Caco-2 (cell line): Measurements from ENCODE around the gene BRICD5. TPM values are rescaled to one million over a fixed set of nuclear protein-coding genes. Genes with fewer than 3 reads are reported as not detected.
A peak's percentile ranks its signal among the peaks of the same experiment; 100 is the strongest.

ENCODE experiments used
- BruUV-seq: library from RNA; stranded (reverse); fragments of 400-500 nt; replicated peaks from 2 replicates; lab custom pipeline; 2021; lab: Mats Ljungman, UMichigan
- CTCF ChIA-PET: fragments of 300-600 bp; sonication (Branson Sonifier 250); formaldehyde crosslinking; loops from one replicate; lab custom pipeline; 2022; ENCODE audit warnings: antibody characterized with exemption; lab: Charles Lee
- POLR2A ChIA-PET: fragments of 300-600 bp; sonication (Branson Sonifier 250); formaldehyde crosslinking; loops from one replicate; lab custom pipeline; 2022; ENCODE audit warnings: antibody characterized with exemption; lab: Charles Lee
- DNase-seq, 2 experiments: peaks; one replicate each; pipeline versions ENCODE4 v3.0.0 to v3.0.0-alpha.2; 2020 to 2022
- H3K27me3 ChIP-seq: replicated peaks from 2 replicates; pipeline ENCODE4 v1.6.0; 2011; ENCODE audit warnings: low read length; ENCODE audit not compliant: control insufficient read depth, insufficient read depth
- H3K36me3 ChIP-seq: 2 replicates; pipeline ENCODE4 v1.5.1; 2011; ENCODE audit warnings: low read length; ENCODE audit not compliant: control insufficient read depth, insufficient read depth
- H3K4me1 ChIP-seq: fragments of 250-450 bp; sonication (Bioruptor Pico); 2 replicates; pipeline ENCODE4 v1.5.1; 2020; ENCODE audit warnings: mild to moderate bottlenecking
- H3K4me3 ChIP-seq: 2 replicates; pipeline ENCODE4 v1.5.1; 2011; ENCODE audit warnings: low read depth, mild to moderate bottlenecking, control low read depth, low read length
- H3K9me3 ChIP-seq: fragments of 250-450 bp; sonication (Bioruptor Pico); 2 replicates; pipeline ENCODE4 v1.5.1; 2020; ENCODE audit warnings: mild to moderate bottlenecking, moderate library complexity
- H3K27ac Mint-ChIP-seq: one replicate; pipeline ENCODE4 v1.8.0; 2022; ENCODE audit warnings: mixed read lengths; ENCODE audit not compliant: unreplicated experiment
- H3K27me3 Mint-ChIP-seq: one replicate; pipeline ENCODE4 v1.8.0; 2022; ENCODE audit warnings: mixed read lengths; ENCODE audit not compliant: insufficient read depth, unreplicated experiment
- H3K36me3 Mint-ChIP-seq: one replicate; pipeline ENCODE4 v1.8.0; 2022; ENCODE audit warnings: mild to moderate bottlenecking, mixed read lengths; ENCODE audit not compliant: insufficient read depth, unreplicated experiment
- H3K4me1 Mint-ChIP-seq: one replicate; pipeline ENCODE4 v1.8.0; 2022; ENCODE audit warnings: low read depth, mixed read lengths; ENCODE audit not compliant: unreplicated experiment
- H3K4me3 Mint-ChIP-seq: one replicate; pipeline ENCODE4 v1.8.0; 2022; ENCODE audit warnings: mild to moderate bottlenecking, moderate library complexity, mixed read lengths; ENCODE audit not compliant: unreplicated experiment
- H3K9me3 Mint-ChIP-seq: one replicate; pipeline ENCODE4 v1.8.0; 2022; ENCODE audit warnings: mixed read lengths; ENCODE audit not compliant: unreplicated experiment
- intact Hi-C: fragments of 100-400 bp; cut with micrococcal nuclease; formaldehyde crosslinking; loops from one replicate; pipeline ENCODE4 v1.10.0; 2022; ENCODE audit not compliant: unreplicated experiment
- total RNA-seq: library from RNA; stranded (reverse); gene quantifications from 2 replicates; pipeline ENCODE4 v1.2.3, GENCODE V29; 2022
- TF ChIP-seq, protein P1 (sequence below), 2 experiments: fragments of 200-600 bp in 1 of 2; IDR thresholded peaks; 1 replicate in 1 of 2; 2 replicates in 1 of 2; pipeline versions ENCODE4 v1.5.1 to v1.8.0; 2011 to 2022; ENCODE audit warnings: antibody characterized with exemption in 1 of 2, control low read depth in 1 of 2, inconsistent platforms in 1 of 2, low read depth in 1 of 2, low read length in 1 of 2, mild to moderate bottlenecking in 1 of 2, moderate library complexity in 1 of 2; ENCODE audit not compliant: insufficient read depth in 1 of 2, severe bottlenecking in 1 of 2, unreplicated experiment in 1 of 2

Gene BRICD5
- total RNA-seq, 1 experiment from 2014 or later: 10.0 TPM

DNA sequence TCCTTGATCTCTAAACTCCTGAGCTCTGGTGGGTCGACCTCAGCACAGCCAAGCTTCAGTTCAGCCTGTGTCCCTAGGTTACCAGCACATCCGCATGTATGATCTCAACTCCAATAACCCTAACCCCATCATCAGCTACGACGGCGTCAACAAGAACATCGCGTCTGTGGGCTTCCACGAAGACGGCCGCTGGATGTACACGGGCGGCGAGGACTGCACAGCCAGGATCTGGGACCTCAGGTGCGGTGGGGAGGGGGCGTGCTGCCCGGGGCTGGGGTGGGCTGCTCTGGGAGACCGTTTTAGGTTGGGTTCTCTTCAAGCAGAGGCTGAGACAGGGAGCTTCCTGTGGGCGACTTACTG is 4.3 kb downstream of the BRICD5 start:
- H3K4me1 Mint-ChIP-seq: peaks cover 14% of the 10 kb centered on the region
- peaks cover 8% of the 10 kb centered on the region; the same call in 1 of the 2 replicates for H3K4me1 ChIP-seq
- TSS peak; percentile 47 for BruUV-seq
- no peaks in the 10 kb centered on the region for H3K9me3 ChIP-seq
- H3K27ac Mint-ChIP-seq: peak overlapping the region; percentile 1
- no peaks in the 10 kb centered on the region for H3K9me3 Mint-ChIP-seq
- no peaks in the 10 kb centered on the region for H3K27me3 ChIP-seq
- H3K36me3 Mint-ChIP-seq: peaks cover 63% of the 10 kb centered on the region
- H3K4me3 ChIP-seq: peak overlapping the region; percentile 90
- H3K36me3 ChIP-seq: peaks cover 3% of the 10 kb centered on the region
- peak overlapping the region; percentile 72 for H3K4me3 Mint-ChIP-seq
- CTCF ChIA-PET: no interaction called here
- no peaks in the 10 kb centered on the region for H3K27me3 Mint-ChIP-seq
- DNase-seq: no peak
- POLR2A ChIA-PET: interaction anchor here (0.6 to 1.3 kb wide), 2 partner anchors 9 to 51 kb away, joined by 3 to 5 read pairs; partner anchors contain the start of genes PGP and TRAF7
- intact Hi-C loops: no loop called here
- TF ChIP-seq, protein P1, sequence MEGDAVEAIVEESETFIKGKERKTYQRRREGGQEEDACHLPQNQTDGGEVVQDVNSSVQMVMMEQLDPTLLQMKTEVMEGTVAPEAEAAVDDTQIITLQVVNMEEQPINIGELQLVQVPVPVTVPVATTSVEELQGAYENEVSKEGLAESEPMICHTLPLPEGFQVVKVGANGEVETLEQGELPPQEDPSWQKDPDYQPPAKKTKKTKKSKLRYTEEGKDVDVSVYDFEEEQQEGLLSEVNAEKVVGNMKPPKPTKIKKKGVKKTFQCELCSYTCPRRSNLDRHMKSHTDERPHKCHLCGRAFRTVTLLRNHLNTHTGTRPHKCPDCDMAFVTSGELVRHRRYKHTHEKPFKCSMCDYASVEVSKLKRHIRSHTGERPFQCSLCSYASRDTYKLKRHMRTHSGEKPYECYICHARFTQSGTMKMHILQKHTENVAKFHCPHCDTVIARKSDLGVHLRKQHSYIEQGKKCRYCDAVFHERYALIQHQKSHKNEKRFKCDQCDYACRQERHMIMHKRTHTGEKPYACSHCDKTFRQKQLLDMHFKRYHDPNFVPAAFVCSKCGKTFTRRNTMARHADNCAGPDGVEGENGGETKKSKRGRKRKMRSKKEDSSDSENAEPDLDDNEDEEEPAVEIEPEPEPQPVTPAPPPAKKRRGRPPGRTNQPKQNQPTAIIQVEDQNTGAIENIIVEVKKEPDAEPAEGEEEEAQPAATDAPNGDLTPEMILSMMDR (IDR thresholded peaks at IDR 0.05; ENCODE audit: insufficient read depth in 1 of 2, low read depth in 1 of 2, low read length in 1 of 2, severe bottlenecking in 1 of 2, unreplicated experiment in 1 of 2): no peak

DNA sequence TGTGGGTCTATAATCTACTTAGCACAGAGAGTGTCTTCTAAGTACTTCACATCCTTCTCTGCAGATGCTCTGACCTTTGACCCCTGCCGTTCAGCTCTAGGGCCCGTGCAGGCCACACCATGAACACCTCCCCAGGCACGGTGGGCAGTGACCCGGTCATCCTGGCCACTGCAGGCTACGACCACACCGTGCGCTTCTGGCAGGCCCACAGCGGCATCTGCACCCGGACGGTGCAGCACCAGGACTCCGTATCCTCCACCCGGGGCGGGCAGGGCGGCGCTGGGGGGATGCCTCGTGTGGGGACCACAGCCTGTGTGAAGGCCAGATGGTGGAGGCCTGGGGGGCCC is 4.7 kb downstream of the BRICD5 start:
- CTCF ChIA-PET: no interaction called here
- peaks cover 14% of the 10 kb centered on the region for H3K4me1 Mint-ChIP-seq
- peaks cover 58% of the 10 kb centered on the region for H3K36me3 Mint-ChIP-seq
- peaks cover 3% of the 10 kb centered on the region for H3K36me3 ChIP-seq
- H3K27me3 Mint-ChIP-seq: no peaks in the 10 kb centered on the region
- POLR2A ChIA-PET: interaction anchor here (0.5 to 1.3 kb wide), 3 partner anchors 9 to 67 kb away, joined by 3 to 5 read pairs (median 4); partner anchors contain the start of genes PGP and TRAF7
- TF ChIP-seq, protein P1 (IDR thresholded peaks at IDR 0.05; ENCODE audit: insufficient read depth in 1 of 2, low read depth in 1 of 2, low read length in 1 of 2, severe bottlenecking in 1 of 2, unreplicated experiment in 1 of 2): no peak
- H3K27me3 ChIP-seq: no peaks in the 10 kb centered on the region
- peak overlapping the region; percentile 1 for H3K27ac Mint-ChIP-seq
- no peak for DNase-seq
- H3K4me3 ChIP-seq: peak overlapping the region; percentile 90
- H3K4me3 Mint-ChIP-seq: peak overlapping the region; percentile 72
- no peaks in the 10 kb centered on the region for H3K9me3 ChIP-seq
- no TSS peak for BruUV-seq
- intact Hi-C loops: no loop called here
- H3K9me3 Mint-ChIP-seq: no peaks in the 10 kb centered on the region
- H3K4me1 ChIP-seq: peaks cover 5% of the 10 kb centered on the region; the same call in 1 of the 2 replicates

DNA sequence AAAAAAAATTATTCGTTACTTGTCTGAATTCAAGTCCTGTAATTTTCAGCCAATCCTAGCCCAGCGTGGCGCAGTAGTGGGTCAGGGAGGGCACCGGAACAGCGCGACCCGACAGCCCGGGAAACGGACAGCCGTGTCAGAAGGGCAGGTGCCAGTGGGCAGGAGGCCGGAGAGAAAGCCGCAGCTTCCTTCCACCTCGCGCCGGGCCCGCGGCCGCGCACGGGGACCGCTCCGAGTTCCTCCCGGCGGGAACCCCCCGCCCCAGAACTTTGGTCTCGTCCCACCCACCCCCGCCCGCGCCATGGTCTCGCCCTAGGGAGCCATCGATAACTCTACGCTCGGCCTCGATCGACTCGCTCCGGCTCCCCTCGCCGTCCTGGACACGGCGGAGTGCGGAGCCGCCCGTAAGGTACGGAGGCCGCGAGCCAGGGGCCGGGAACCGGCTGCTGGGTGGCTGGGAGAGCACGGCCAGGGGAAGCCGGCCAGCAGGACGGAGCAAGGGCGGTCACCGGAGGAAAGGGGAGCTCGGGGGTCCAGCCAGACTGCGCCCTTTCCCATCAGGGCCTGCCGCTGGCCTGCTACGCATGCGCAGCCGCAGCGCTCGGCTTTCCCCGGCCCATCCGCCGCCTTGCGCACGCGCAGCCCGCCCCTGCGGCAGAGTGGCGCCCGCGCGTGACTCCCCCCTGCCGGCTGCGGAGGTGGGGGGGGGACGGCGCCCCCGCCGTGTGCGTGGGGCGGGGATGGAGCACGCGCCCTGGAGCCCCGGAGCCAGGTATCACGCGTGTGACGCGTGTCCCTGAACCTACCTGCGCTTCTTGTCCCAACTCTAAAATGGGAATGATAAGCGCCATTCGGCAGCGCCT is 5.3 kb downstream of the BRICD5 start, which contains the start of gene MLST8:
Gene MLST8 (plus strand): TSS at position 351 of the 863 bp plus-strand sequence. CDS start 632 bp downstream, outside the sequence.
- Histone ChIP-seq H3K4me3 (peak within 1 kb of the TSS; percentile 90), H3K9me3 (no peaks in the 10 kb centered on the region), H3K4me1 (no peaks in the 10 kb centered on the region; the same call in 1 of the 2 replicates), H3K36me3 (peaks cover 3% of the 10 kb centered on the region), H3K27me3 (no peaks in the 10 kb centered on the region)
- H3K4me3 Mint-ChIP-seq: peak within 1 kb of the TSS; percentile 72
- ChIA-PET POLR2A (interaction anchor here (0.5 to 0.6 kb wide), 3 partner anchors 9 to 67 kb away, joined by 4 to 5 read pairs (median 4); partner anchors contain the start of gene PGP), CTCF (no interaction called here)
- peak; percentile 71 to 87 for DNase-seq
- peaks cover 14% of the 10 kb centered on the region for H3K4me1 Mint-ChIP-seq
- no TSS peak for BruUV-seq
- peak within 1 kb of the TSS; percentile 1 for H3K27ac Mint-ChIP-seq
- H3K27me3 Mint-ChIP-seq: no peaks in the 10 kb centered on the region
- no peaks in the 10 kb centered on the region for H3K9me3 Mint-ChIP-seq
- TF ChIP-seq, protein P1 (IDR thresholded peaks at IDR 0.05; ENCODE audit: insufficient read depth in 1 of 2, low read depth in 1 of 2, low read length in 1 of 2, severe bottlenecking in 1 of 2, unreplicated experiment in 1 of 2): no peak
- intact Hi-C loops: no loop called here
- H3K36me3 Mint-ChIP-seq: peaks cover 52% of the 10 kb centered on the region
